Lung (tissue), 12 donors: ENCODE results near the gene CA12. TPM values are rescaled to one million over a fixed set of nuclear protein-coding genes. Genes with fewer than 3 reads are reported as not detected.

Experiments used
- ATAC-seq: fragments of 200-7000 bp; cut with Tn5 transposase; one replicate; pipeline ENCODE4 v1.9.1; 2020; ENCODE audit warnings: moderate number of reproducible peaks; ENCODE audit not compliant: insufficient read depth, low FRiP score
- DNase-seq, 3 donors: peaks; one replicate each; pipeline ENCODE4 v3.0.0-alpha.2; 2013 to 2017
- H3K27ac ChIP-seq, 2 donors: one replicate each; pipeline ENCODE4 v1.5.1; 2013; ENCODE audit warnings: mild to moderate bottlenecking in 2 of 2, moderate library complexity in 2 of 2, control low read depth in 1 of 2, inconsistent platforms in 1 of 2, low read depth in 1 of 2, low read length in 1 of 2
- H3K27me3 ChIP-seq, 3 donors: one replicate each; pipeline ENCODE4 v1.5.1; 2013; ENCODE audit warnings: low read length in 2 of 3; ENCODE audit not compliant: control insufficient read depth in 3 of 3, insufficient read depth in 3 of 3
- H3K36me3 ChIP-seq, 4 donors: one replicate each; pipeline ENCODE4 v1.5.1; 2013; ENCODE audit warnings: low read length in 4 of 4, mild to moderate bottlenecking in 1 of 4, moderate library complexity in 1 of 4; ENCODE audit not compliant: control insufficient read depth in 4 of 4, insufficient read depth in 4 of 4
- H3K4me1 ChIP-seq, 5 donors: one replicate each; pipeline ENCODE4 v1.5.1; 2013; ENCODE audit warnings: low read length in 5 of 5, mild to moderate bottlenecking in 2 of 5, moderate library complexity in 1 of 5; ENCODE audit not compliant: control insufficient read depth in 5 of 5, insufficient read depth in 5 of 5
- H3K4me3 ChIP-seq: one replicate; pipeline ENCODE4 v1.5.1; 2013; ENCODE audit warnings: mild to moderate bottlenecking, control low read depth, moderate library complexity
- H3K9ac ChIP-seq, 2 donors: one replicate each; pipeline ENCODE4 v1.5.1; 2013; ENCODE audit warnings: low read length in 2 of 2, control low read depth in 1 of 2; ENCODE audit not compliant: insufficient read depth in 1 of 2
- H3K9me3 ChIP-seq, 4 donors: one replicate each; pipeline ENCODE4 v1.5.1; 2013; ENCODE audit warnings: low read length in 3 of 4, mild to moderate bottlenecking in 1 of 4, moderate library complexity in 1 of 4; ENCODE audit not compliant: control insufficient read depth in 4 of 4, insufficient read depth in 3 of 4
- CTCF ChIP-seq: IDR thresholded peaks from 2 replicates; pipeline ENCODE4 v1.5.1; 2012; ENCODE audit warnings: mild to moderate bottlenecking; ENCODE audit errors: control extremely low read depth, extremely low read depth
- WGBS, 2 donors: extraction: QIAGEN DNeasy Blood & Tissue Kit; methylation state at CpG; one replicate each; pipeline ENCODE4 v1.1.7; 2013; 5-methylcytosine and 5-hydroxymethylcytosine counted together
- polyA plus RNA-seq, 2 donors: library from polyadenylated mRNA; stranded (reverse); fragments of 200-250 nt; gene quantifications; one replicate each; pipeline ENCODE4 v1.2.1, GENCODE V29; 2013
- total RNA-seq, 2 donors: library from RNA; depleted of rRNA in 1 of 2; stranded (reverse); fragments of >200 nt in 1 of 2; gene quantifications; one replicate each; pipeline ENCODE4 v1.2.1, GENCODE V29; 2014 to 2021
- donor health status: control.
- donor health status: control.
- donor health status: Bipolar disorder and iron deficiency.
- donor health status: healthy.
- donor health status: DM: yes; HTN: yes; CAD: no.

The CA12 gene
- total and polyA plus RNA-seq, 4 donors, result 2.2 to 46.8 (median 5.8) TPM

DNA sequence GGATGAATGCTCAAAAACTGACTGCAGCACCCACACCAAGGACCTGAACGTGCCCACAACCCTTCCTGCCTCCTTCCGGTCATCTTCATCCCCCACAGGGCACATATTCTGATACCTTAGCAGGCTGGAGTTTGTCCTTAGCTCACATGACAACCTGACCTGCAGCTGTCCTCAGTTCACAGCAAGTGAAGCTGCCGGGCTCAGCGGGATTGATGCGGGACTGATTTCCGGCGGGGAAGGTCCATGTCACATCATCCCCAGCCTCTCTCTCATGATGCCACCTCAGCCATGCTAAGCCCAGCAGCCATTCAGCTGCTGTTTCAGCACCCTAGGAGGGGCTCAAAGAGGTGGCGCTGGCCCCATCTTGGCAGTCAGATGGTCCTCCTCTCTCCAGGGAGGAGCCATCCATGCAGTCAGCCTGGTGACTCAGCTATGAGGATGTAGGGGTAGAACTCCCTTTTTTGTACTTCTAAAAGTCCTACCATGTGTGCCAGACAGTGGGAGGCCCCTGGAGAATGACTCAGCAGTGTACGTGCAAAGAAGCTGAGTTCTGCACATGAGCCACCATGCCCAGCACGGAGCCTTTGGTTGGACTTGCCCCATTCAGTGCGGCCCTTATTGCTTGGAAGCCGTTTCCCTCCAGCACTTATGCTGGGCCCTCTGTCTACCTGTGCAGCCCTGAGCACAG lies 9.5 kb downstream of the CA12 start:
- 83% methylated on average over 12 of the region's 12 CpGs for WGBS, 2 donors
- ATAC-seq, result peak; percentile 57
- H3K27me3 ChIP-seq, result no peaks in the 10 kb centered on the region
- no peak for DNase-seq
- TF ChIP-seq CTCF, result no peak
- H3K4me1 ChIP-seq, result peaks cover 0 to 20% (median 10%) of the 10 kb centered on the region in 5 donors
- no peaks in the 10 kb centered on the region for H3K36me3 ChIP-seq
- H3K27ac ChIP-seq, result no peak overlapping the region
- H3K4me3 ChIP-seq, result no peak overlapping the region
- no peak overlapping the region for H3K9ac ChIP-seq
- H3K9me3 ChIP-seq, result no peaks in the 10 kb centered on the region

GRCh38 chr15:63371297-63371918 lies 10.2 kb downstream of the CA12 start:
- H3K9ac ChIP-seq, result no peak overlapping the region
- DNase-seq, result no peak

DNA sequence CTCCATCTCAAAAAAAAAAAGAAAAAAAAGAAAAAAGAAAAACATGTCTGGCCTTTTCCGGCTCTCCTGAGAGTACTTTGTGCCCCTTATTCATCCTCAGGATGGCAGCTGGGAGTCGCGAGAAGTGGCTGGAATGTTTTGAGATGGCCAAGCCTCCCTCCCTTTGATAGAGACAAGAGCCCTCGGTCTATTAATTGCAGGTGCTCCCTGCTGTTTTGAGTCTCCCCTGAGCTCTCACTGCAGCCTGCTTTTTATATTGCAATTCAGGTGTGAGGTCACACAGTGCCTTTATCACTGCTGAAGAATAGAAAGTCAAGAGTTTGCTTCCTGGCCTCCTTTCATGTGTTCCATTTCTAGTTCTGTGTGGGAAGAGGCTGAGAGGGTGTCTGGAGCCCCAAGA lies 10.9 kb downstream of the CA12 start:
- DNase-seq, result peak in 2 of 3 donors; percentile 26 to 54
- no peak overlapping the region for H3K9ac ChIP-seq
- WGBS, 2 donors, result 67 to 82% methylated on average over 4 of the region's 4 CpGs
- no peak for ATAC-seq
- H3K27me3 ChIP-seq, result no peaks in the 10 kb centered on the region
- H3K9me3 ChIP-seq, result no peaks in the 10 kb centered on the region
- peak overlapping the region in 1 of 2 donors; percentile 65 for H3K27ac ChIP-seq
- peaks cover 0 to 20% (median 10%) of the 10 kb centered on the region in 5 donors for H3K4me1 ChIP-seq
- no peak overlapping the region for H3K4me3 ChIP-seq
- H3K36me3 ChIP-seq, result no peaks in the 10 kb centered on the region
- TF ChIP-seq CTCF, result no peak

More at GRCh38 chr15:63371297-63371918, 10.2 kb downstream of the CA12 start:
- H3K4me1 ChIP-seq, result peaks cover 0 to 20% (median 10%) of the 10 kb centered on the region in 5 donors
- peak overlapping the region in 1 of 2 donors; percentile 65 for H3K27ac ChIP-seq
- H3K27me3 ChIP-seq, result no peaks in the 10 kb centered on the region
- TF ChIP-seq CTCF, result no peak
- ATAC-seq, result no peak
- no peaks in the 10 kb centered on the region for H3K36me3 ChIP-seq
- H3K4me3 ChIP-seq, result no peak overlapping the region
- 79 to 80% methylated on average over 15 of the region's 15 CpGs for WGBS, 2 donors
- no peaks in the 10 kb centered on the region for H3K9me3 ChIP-seq
